GM03348 (cell line): Measurements from ENCODE around the gene TRAPPC6A.

Experiments
- DNase-seq: peaks from one replicate; pipeline ENCODE4 v3.0.0; 2012; ENCODE audit warnings: low spot score

The TRAPPC6A gene

GRCh38 chr19:45186509-45187334 lies 8.7 kb upstream of the TRAPPC6A start:
- DNase-seq = no peak

GRCh38 chr19:45184115-45184514 lies 6.1 kb upstream of the TRAPPC6A start:
- no peak for DNase-seq

DNA sequence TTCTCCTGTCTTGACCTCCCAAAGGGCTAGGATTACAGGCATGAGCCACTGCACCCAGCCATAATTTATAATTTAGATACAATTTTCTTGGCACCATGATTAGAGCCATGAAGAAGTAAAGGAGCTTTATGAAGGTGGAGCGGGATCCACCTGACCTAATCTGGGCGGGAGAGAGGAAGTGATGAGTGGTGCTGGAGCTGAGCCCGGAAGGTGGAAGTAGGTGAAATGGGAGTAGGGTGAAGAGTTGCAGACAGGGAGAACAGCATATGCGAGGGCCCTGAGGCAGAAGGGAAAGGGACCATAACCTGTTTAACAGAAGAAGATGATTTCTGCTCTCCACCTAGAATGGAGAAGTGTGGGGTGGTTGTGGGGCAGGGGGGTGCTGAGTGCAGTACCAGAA lies 4.7 kb upstream of the TRAPPC6A start:
- no peak for DNase-seq

GRCh38 chr19:45180936-45181335 lies 2.9 kb upstream of the TRAPPC6A start:
- no peak for DNase-seq

DNA sequence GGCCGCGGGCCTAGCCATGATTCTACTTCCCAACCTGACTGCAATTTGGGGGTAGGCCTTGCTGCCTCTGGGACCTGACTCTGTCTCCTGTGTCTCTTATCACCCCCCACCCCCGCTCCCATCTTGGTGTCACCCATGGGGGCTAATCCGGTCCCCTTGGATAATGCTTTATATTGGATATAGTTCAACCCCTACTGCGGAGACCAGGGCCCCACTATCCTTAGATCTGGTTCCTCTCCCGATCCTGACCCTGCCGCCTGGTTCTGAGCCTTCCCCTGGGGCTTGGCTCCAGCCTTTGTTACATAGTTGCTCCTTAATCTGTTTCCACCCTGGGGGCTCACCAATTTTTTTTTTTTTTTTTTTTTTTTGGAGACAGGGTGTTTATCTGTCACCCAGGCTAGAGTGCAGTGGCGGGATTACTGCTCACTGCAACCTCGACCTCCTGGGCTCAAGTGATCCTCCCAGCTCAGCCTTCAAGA lies 1.9 kb upstream of the TRAPPC6A start:
- no peak for DNase-seq

DNA sequence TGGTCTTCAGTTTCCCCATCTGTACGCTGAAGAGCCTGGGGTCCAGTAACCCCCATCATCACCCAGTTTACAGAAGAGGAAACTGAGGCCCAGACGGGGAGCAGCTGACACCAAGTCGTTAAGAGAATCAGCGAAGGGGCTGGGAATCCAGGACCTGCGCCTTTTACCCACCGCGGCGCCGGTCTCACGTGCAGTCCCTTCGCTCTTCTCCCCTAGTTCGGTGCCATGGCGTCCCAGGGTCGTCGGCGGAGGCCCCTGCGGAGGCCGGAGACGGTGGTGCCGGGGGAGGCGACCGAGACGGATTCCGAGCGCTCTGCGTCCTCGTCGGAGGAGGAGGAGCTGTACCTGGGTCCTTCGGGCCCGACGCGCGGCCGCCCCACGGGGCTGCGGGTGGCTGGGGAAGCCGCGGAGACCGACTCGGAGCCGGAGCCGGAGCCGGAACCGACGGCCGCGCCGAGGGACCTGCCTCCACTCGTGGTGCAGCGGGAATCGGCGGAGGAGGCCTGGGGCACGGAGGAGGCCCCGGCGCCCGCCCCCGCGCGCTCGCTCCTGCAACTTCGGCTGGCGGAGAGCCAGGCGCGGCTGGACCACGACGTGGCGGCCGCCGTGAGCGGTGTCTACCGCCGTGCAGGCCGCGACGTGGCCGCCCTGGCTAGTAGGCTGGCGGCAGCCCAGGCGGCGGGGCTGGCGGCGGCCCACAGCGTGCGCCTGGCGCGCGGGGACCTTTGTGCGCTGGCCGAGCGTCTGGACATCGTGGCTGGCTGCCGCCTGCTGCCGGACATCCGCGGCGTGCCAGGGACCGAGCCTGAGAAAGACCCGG lies 1.2 kb upstream of the TRAPPC6A start:
- peak; percentile 62 for DNase-seq

DNA sequence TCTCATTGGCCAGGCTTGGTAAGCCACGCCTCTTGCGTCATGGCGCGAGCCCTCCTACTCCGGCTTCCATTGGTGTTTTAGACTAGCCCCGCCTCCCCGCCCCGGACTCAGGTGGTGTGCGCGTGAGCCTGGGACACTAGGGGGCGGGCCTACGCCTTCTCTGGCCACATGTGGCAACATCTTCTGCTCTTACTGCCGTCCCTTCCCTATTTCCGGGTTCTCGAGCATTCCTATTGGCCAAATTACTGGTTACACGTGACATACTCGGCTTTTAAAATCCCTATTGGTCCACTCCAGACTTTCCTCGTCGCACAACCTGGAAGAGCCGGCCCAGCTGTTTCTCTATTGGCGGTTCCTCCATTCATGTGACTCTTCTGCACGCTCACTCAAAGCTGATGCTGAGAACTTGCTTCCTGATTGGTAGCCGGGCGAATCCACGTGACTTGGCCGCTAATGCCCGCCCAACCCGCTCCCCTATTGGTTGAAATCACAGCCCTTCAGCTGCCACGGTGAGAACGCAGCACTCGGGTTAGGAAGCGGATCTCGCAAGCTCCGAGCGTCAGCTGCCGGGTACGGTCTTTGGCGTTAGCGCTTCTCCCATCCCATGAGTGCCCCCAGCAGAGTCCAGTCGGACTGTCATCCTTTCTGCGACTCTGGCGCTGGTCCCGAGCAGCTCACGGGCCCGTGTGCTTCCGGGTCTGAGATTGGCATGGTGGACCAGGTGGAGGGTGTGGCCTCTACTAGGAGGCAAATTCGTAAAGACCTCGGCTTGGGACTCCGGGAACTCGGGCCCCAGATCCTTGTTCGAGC lies 430 bp upstream of the TRAPPC6A start, which contains the start of gene BLOC1S3:
TSS of gene BLOC1S3 (plus strand) at position 523 of the 810 bp plus-strand sequence. CDS start 513 bp downstream, outside the sequence.
- peak; percentile 99 for DNase-seq

- DNase-seq = no peak
Observed at GRCh38 chr19:45175515-45176345, 2.3 kb downstream of the TRAPPC6A start.

DNA sequence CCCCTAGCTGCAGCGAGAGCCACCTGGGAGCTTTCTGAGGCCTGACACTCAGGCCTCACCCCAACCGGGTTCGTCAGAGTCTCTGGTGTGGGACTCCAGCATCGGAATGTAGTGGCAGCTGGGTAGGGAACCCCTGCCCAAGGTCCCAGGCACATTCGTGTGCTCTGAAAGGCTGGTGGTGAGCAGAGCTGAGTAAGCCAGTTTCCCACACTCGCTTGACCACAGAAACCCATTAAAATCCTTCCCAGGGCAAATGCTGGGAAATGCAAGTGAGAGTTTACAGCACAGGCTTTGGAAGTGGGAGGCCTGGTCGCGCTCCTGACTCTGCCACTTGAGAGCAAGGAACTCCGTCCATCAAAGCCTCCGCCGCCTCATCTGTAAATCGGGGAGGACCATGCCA lies 4.2 kb downstream of the TRAPPC6A start:
- DNase-seq = no peak

- DNase-seq = no peak
Observed at GRCh38 chr19:45172611-45173208, 5.3 kb downstream of the TRAPPC6A start.

GRCh38 chr19:45172173-45172572 lies 5.9 kb downstream of the TRAPPC6A start:
- no peak for DNase-seq

GRCh38 chr19:45171211-45171623 lies 6.8 kb downstream of the TRAPPC6A start:
- DNase-seq = no peak

DNA sequence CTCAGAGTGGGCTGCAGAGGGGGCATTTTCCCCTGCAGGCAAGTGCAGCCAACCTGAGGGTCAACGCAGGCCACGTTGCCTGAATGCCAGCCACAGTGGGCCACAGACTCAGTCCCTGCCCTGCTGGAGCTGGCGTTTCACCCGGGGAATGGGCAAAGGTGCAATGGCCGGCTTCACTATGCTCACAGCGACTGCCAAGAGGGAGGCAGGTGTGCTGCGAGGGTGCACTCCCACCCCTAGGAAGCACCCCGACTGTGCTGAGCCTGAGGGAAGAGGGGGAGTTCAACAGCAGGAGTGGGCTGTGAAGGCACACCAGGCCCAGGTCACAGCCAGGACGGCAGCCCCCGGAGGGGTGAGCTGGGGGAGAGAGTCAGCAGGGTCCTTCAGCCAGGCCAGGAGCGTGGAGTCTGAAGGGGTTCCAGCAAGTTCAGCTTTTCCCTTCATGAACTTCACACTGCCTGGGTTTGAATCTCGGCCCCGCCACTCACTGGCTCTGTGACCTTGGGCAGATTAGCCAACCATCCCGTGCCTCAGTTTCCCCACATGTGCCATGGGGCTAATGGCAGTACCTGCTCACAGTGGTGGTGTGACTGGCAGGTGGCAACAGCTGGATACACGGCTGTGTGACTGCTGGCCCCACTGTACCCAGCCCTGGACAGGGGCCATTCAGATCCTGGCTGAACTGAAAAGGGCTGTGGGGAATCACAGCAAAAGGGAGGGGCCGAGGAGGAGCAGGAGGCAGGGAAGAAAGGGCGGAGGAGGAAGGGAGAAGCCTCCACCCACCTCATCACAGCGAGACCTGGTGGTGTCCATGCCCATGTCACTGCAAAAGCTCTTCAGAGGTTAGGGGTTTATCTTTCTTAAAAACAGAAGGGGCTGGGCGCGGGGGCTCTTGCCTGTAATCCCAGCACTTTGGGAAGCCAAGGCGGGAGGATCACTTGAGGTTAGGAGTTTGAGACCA lies 7.6 kb downstream of the TRAPPC6A start:
- no peak for DNase-seq

- DNase-seq = no peak
Observed at GRCh38 chr19:45169602-45170001, 8.4 kb downstream of the TRAPPC6A start.

DNA sequence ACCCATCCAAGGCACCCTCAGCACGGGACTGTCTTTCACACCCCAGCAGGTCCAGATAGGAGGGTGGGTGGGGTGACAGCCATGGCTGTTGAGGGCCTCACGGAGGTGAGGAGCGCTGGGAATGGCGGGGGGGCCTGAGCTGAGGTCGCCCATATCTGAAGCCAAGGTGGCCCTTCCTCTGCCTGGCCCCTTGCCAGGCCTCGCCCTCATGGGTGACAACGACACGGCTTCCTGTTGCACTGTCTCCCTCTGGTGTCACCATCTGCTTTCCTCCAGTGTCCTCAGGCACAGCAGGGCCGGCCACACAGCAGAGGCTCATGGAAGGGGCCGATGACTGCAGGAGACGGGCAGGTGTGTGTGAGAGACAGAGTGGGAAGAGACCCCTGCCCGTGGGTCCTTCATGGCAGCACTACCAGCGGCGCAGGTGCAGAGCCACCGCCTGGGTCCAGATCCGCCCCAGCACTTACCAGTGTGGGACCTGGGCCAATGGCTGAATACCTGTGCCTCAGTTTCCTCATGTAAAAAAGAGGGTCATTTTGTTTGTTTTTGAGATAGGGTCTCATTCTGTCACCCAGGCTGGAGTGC lies 9.2 kb downstream of the TRAPPC6A start:
- no peak for DNase-seq

GRCh38 chr19:45166723-45167252 lies 11.2 kb downstream of the TRAPPC6A start:
- no peak for DNase-seq

DNA sequence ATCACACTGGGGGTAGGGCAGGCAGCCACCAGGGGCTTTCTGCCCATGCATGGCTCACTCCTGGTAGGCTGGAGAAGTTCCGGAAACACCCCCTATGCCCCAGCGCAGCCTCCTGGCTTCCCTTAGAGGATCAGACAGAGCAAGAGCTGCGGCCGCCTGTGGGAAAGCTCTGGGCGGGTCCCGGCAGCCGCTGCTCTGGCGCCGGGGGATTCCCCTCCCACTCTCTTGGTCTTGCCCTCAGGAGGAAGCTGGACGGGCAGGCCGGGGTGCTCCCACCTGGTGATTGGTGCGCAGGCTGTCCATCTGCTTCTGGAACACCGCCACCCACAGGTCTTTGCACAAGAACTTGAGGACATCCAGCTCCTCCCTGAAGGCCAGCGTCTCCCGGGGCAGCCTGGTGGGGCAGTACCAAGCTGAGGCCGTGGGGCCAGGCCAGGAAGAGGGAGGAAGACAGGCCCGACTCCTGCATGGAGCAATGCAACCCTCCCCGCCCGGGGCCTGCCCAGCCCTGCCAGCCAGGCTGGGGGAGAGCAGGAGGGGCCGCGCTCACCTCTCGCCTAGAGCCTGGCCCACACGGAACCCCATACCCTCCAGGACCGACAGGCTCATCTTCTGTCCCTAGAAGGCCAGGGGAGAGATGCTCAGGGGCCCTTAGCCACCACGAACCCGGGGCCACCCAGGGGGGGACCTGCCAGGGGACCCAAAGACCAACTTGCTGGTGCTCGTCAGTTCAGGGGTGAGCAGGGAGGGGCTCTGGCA lies 13.3 kb downstream of the TRAPPC6A start:
- peak; percentile 76 for DNase-seq
